Motor neuron (in vitro differentiated cells): ENCODE measurements around the gene HPSE2. TPM values are rescaled to one million over a fixed set of nuclear protein-coding genes. Genes with fewer than 3 reads are reported as not detected.
A peak's percentile ranks its signal among the peaks of the same experiment; 100 is the strongest.

Source experiments
- ATAC-seq, 8 experiments: fragments of 200-7000 bp; cut with Tn5 transposase; replicated peaks in 6 of 8; 2 replicates each; pipeline ENCODE4 v1.8.0; 2021; ENCODE audit warnings: mild to moderate bottlenecking in 8 of 8, moderate library complexity in 8 of 8
- H3K27ac ChIP-seq, 2 donors: fragments of 250-450 bp; sonication (Bioruptor Pico); 2 replicates each; pipeline ENCODE4 v1.9.0; 2021; ENCODE audit warnings: antibody characterized with exemption in 2 of 2, mild to moderate bottlenecking in 2 of 2, moderate library complexity in 1 of 2
- H3K4me1 ChIP-seq, 2 donors: fragments of 250-450 bp; sonication (Bioruptor Pico); replicated peaks in 1 of 2; 2 replicates each; pipeline ENCODE4 v1.6.1; 2021; ENCODE audit warnings: antibody characterized with exemption in 2 of 2, mild to moderate bottlenecking in 2 of 2, moderate library complexity in 1 of 2
- H3K4me3 ChIP-seq, 5 donors: fragments of 250-450 bp; sonication (Bioruptor Pico); 2 replicates each; pipeline ENCODE4 v1.9.0; 2021; ENCODE audit warnings: antibody characterized with exemption in 5 of 5, mild to moderate bottlenecking in 5 of 5, moderate library complexity in 4 of 5
- WGBS, 10 experiments: fragments of 450-650 bp; shearing (Covaris generic); methylation state at CpG; one replicate each; pipeline ENCODE4 v1.0.0; 2022; 5-methylcytosine and 5-hydroxymethylcytosine counted together
- in situ Hi-C, 9 experiments: fragments of 400-800 bp; cut with MboI; loops; one replicate each; pipeline ENCODE4 v1.15.0; 2021; ENCODE audit warnings: low sequenced_read_pairs in 9 of 9, low pct_unique_long_range_greater_than_20kb in 2 of 9; ENCODE audit not compliant: unreplicated experiment in 9 of 9
- total RNA-seq, 8 experiments: library from RNA; unstranded; fragments of 300-600 nt; gene quantifications; 2 replicates each; pipeline versions ENCODE4 v1.2.3 to v1.2.4, GENCODE V29; 2022

The HPSE2 gene
- total RNA-seq, 8 experiments from 2014 or later = 0.05 to 0.62 (median 0.13) TPM; not detected in 1

DNA sequence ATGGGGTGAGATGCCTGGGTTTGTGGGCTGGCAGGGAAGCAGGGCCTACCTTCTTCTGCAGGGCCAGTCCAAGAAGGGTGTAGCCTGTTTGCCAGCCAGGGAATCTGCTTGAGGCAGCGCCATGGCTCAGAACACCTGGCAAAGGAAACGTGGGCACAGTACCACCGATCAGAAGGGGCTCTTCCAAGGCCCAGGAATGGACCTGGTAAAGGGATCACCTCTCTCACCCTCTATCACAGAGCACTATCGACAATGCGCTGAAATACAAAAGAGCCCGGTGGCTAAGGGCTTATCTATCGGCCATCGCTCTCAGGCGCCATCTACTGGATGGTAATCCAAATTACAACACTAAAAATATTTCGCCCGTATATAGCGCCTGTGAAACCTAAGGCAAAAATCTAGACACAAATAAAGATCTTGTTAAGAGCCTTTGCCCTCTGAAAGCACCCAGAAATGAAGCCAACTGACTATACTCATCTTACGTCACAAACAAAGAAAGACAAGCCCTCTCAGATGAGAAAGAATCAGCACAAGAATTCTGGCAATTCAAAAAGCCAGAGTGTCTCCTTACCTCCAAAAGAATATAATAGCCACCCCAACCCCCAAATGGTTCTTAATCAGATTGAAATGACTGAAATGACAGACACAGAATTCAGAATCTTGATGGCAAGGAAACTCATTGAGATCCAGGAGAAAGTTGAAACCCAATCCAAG is 571.2 kb downstream of the HPSE2 start:
- H3K4me3 ChIP-seq = no peak overlapping the region
- in situ Hi-C loops = loop anchor here in 1 of 9 experiments (25.0 kb wide), 1 partner anchor 177 kb away; no protein-coding TSS in a partner anchor
- peak in 2 of 8 experiments; percentile 50 to 68 for ATAC-seq
- WGBS, 10 experiments = 7 to 70% (median 27%) methylated on average over 1 to 10 of the region's 13 CpGs; no CpG with 5 or more reads in 1 of the 10 experiments
- no peak overlapping the region for H3K27ac ChIP-seq
- H3K4me1 ChIP-seq = no peaks in the 10 kb centered on the region

- Histone ChIP-seq H3K4me1 (no peaks in the 10 kb centered on the region), H3K4me3 (no peak overlapping the region), H3K27ac (no peak overlapping the region)
- ATAC-seq = peak in 2 of 8 experiments; percentile 44 to 45
- in situ Hi-C loops = loop anchor here in 1 of 9 experiments (25.0 kb wide), 1 partner anchor 173 kb away; no protein-coding TSS in a partner anchor
Measured at GRCh38 chr10:98659951-98660350, 575.7 kb downstream of the HPSE2 start.

DNA sequence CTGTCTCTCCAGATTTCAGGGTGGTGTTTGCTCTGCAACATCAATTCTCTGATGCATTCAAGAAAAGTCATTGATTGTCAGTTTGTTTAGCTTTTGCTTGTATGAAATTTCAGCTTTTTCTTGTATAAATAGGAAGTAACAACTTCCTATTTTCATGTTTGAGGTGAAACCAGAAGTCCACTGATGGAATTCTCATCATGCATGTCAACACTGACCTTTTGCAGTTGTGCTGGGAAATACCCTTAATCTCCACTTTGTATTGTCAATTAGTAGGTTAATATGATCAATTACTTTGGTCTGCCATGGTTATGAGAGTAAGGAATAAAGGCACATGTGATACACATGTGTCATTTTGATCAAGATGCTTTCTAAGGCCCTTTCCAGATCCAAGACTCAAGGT is 580.2 kb downstream of the HPSE2 start:
- H3K27ac ChIP-seq = no peak overlapping the region
- H3K4me3 ChIP-seq = no peak overlapping the region
- in situ Hi-C loops = loop anchor here in 1 of 9 experiments (25.0 kb wide), 1 partner anchor 168 kb away; no protein-coding TSS in a partner anchor
- no peaks in the 10 kb centered on the region for H3K4me1 ChIP-seq
- no peak for ATAC-seq

DNA sequence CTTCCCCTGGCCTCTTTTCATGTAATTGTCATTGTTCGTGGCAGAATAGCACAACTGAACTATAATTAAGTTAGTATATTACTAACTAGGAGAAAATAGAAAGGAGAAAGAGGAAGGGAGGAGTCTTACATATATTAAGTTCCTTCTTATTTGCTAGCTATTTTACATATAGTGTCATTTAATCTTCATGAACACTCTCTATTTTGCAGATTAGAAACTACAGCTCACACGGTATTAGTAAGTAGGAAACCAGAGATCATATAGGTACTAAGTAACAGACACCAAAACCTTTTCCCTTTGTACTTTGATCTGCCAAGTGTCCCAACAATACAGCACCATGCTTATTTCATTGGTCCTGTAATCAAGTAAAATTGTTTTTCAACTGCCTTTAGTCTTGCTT is 586.5 kb downstream of the HPSE2 start:
- WGBS, 10 experiments = 0 to 100% (median 70%) methylated on average over 1 to 2 of the region's 2 CpGs
- Histone ChIP-seq H3K27ac (no peak overlapping the region), H3K4me1 (no peaks in the 10 kb centered on the region), H3K4me3 (no peak overlapping the region)
- no peak for ATAC-seq
- in situ Hi-C loops = no loop called here

DNA sequence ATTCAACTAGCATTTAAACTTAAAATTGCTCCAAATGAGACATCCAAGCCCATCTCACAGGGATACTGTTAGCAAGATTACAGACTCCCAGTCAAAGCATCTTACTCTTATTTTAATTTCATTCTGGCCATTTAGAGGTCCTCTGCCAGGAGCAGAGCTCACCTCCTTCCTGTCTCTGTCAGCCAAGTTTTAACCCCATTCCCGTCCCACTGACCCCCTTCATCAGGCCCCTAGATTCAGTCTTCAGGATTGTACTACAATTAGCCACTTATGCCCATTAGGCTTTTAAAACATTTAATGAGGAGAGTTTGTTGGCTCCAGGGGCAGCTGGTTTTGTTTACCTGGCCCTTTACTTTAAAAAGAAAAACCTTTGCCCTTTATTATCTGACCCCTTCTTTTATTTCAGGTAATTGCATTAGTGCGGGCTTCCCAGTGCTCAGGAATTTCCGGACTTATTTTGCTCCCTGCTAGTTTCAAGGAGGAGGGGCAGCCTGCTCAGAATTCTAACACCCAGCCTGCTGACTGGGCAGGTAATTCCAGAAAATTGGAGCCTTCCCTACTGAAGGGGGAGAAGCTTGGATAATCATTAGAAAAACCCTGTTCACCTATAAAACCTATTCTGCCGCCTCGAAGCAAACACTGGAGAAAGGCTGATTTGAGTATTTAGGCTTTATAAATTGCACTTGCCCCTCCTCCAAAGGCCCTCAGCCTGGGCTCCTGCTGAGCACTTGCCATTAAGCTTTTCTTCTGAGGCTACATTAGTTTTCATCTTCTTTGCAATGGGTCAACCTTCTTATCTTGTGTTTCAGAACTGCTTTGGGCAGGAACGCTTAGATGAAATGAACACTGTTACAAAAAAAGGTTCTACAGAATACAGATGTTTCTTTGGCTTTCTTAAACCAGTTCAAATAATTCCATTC is 588.4 kb downstream of the HPSE2 start:
- in situ Hi-C loops = no loop called here
- no peak overlapping the region for H3K4me3 ChIP-seq
- no peaks in the 10 kb centered on the region for H3K4me1 ChIP-seq
- 7 to 78% (median 18%) methylated on average over 2 to 6 of the region's 6 CpGs; no CpG with 5 or more reads in 1 of the 10 experiments for WGBS, 10 experiments
- ATAC-seq = no peak
- H3K27ac ChIP-seq = no peak overlapping the region

DNA sequence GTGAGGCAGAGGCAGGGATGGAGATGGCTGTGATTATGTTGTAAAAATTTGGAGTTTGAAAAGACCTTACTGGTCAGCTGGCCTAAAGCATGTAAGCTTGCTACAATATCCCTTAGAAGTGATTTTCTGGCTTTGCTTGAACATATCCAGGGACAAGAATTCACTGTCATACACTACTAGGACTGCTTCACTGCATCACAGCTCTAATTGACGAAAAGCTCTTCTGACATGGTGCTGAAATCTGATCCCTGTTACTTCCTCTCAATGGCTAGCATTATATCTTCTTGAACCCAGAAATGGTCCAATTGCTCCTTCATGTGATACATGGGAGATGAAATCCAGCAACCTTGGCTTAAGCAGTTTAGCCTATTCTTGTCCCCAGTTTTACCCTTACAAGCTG is 591.2 kb downstream of the HPSE2 start:
- Histone ChIP-seq H3K4me1 (no peaks in the 10 kb centered on the region), H3K4me3 (no peak overlapping the region), H3K27ac (no peak overlapping the region)
- in situ Hi-C loops = no loop called here
- WGBS, 10 experiments = 43 to 100% (median 78%) methylated on average over 1 of the region's 1 CpG; no CpG with 5 or more reads in 2 of the 10 experiments
- ATAC-seq = no peak

GRCh38 chr10:98642281-98642680 is 593.4 kb downstream of the HPSE2 start:
- in situ Hi-C loops = no loop called here
- Histone ChIP-seq H3K27ac (no peak overlapping the region), H3K4me3 (no peak overlapping the region), H3K4me1 (no peaks in the 10 kb centered on the region)
- 14 to 100% (median 70%) methylated on average over 1 to 2 of the region's 2 CpGs; no CpG with 5 or more reads in 1 of the 10 experiments for WGBS, 10 experiments
- no peak for ATAC-seq

DNA sequence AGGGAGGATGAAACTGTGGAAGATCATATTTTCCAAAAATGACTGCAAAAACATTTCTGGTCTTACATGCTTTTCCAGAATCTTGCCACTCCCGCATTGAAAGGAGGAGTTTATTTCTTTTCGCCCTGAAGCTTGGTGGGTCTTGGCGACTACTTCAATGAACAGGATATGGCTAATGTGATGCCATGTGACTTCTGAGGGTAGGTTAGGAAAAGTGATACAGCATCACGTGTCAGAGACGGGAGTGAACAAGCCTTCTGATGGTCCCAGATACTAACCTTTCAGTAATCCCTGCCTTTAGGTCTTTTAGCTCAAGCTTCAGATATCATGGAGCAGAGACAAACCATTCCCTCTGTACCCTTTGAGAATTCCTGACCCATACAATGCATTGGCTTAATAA is 596.7 kb downstream of the HPSE2 start:
- H3K4me1 ChIP-seq = no peaks in the 10 kb centered on the region
- WGBS, 10 experiments = 46 to 93% (median 78%) methylated on average over 2 to 5 of the region's 5 CpGs; no CpG with 5 or more reads in 2 of the 10 experiments
- H3K27ac ChIP-seq = no peak overlapping the region
- no peak overlapping the region for H3K4me3 ChIP-seq
- ATAC-seq = no peak
- in situ Hi-C loops = no loop called here

DNA sequence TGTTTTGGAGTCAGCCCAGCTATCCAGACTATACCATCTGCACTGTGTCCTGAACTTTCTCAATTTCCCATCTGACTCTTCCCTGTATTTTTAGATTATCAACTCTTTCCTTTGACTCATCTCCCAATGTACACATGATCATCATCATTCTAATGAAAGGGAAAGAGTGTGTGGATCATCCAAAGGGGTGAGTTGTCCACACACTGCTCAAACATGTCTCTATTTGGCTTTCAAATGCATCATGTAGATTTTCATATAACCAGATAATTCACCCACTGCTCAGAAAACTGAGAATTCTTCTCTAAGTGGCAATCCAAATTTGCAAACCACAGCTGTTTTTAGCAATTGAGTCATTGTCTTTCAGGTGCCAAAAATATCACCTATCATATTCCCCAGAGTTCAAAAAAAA is 598.7 kb downstream of the HPSE2 start:
- no peak overlapping the region for H3K4me3 ChIP-seq
- H3K4me1 ChIP-seq = no peaks in the 10 kb centered on the region
- ATAC-seq = peak in 2 of 8 experiments; percentile 23 to 75
- H3K27ac ChIP-seq = no peak overlapping the region
- in situ Hi-C loops = no loop called here

DNA sequence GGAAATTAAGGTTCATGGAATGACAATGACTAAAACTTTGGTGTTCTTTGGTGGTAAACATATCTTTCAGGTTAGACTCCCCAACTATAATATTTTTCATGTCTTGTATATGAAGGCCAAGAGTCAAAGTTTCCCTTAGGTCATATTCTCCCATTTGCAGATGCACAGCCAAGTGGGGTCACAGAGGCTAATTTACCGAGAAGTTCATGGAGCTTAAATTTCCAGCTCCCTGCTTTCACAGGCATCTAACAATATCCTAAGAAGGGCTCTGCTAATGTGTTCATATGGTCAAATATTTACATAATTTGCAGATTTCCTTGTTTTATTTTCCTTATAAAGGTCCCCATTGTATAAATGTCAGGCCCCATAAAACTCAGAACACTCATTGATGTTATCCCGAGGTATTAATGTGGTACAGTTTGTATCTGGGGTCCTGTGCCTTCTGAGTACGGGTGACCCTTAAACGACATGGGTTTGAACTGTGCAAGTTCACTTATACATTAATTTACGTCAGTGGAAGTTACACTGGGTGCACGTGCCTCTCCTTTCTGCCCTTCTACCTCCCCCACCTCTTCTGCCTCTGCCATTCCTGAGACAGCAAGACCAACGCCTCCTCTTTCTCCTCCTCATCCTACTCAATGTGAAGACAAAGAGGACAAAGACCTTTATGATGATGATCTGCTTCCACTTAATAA is 603.0 kb downstream of the HPSE2 start:
- WGBS, 10 experiments = 29 to 100% (median 57%) methylated on average over 1 to 6 of the region's 7 CpGs
- H3K4me1 ChIP-seq = no peaks in the 10 kb centered on the region
- no peak overlapping the region for H3K27ac ChIP-seq
- in situ Hi-C loops = no loop called here
- ATAC-seq = no peak
- H3K4me3 ChIP-seq = no peak overlapping the region

- no peak for ATAC-seq
- in situ Hi-C loops = no loop called here
- 60 to 100% (median 80%) methylated on average over 1 of the region's 1 CpG; no CpG with 5 or more reads in 3 of the 10 experiments for WGBS, 10 experiments
Measured at GRCh38 chr10:98628206-98628605, 607.4 kb downstream of the HPSE2 start.

DNA sequence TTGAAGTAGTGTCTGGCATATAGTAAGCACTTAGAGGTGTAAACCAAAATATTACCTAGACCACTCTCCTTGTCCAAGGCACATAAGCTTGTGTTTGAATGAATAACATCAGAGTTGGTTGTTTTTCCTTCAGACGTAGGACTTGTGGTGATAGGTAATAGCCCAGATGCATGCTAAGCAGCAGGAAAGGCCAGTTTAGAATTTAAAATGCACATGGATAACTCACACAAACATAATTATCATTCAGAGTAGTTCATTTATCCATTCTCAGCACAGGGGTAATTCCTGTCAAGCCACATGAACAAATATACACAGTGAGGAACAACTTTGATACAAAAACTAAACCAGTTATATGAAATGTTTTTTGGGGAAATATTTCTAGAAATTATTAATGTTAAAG is 607.9 kb downstream of the HPSE2 start:
- H3K4me1 ChIP-seq = no peaks in the 10 kb centered on the region
- no peak overlapping the region for H3K27ac ChIP-seq
- peak in 3 of 8 experiments; percentile 54 to 84 (median 69) for ATAC-seq
- in situ Hi-C loops = no loop called here
- H3K4me3 ChIP-seq = no peak overlapping the region
- WGBS, 10 experiments = no CpG with 5 or more reads among the region's 1 CpG

More at GRCh38 chr10:98628206-98628605, 607.4 kb downstream of the HPSE2 start:
- H3K4me1 ChIP-seq = no peaks in the 10 kb centered on the region
- no peak overlapping the region for H3K4me3 ChIP-seq
- H3K27ac ChIP-seq = no peak overlapping the region

DNA sequence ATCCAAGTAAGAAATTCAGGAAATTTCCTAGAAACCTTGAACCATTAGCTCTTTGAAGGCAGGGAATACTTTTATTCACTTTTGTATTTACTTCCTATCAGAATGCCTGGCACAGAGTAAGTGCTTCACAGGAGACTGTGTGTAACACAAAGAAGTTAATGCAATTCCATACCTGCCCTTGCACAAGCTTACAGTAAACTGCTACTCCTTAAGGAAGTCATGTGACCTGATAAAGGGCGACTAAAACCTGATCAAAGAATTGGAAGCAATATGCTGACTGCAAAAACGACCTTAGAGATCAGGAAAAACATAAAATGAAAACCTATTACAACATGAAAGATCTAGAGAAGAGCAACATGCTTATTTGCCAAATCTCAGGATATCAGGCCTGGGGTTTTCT is 610.7 kb downstream of the HPSE2 start:
- Histone ChIP-seq H3K4me1 (no peaks in the 10 kb centered on the region), H3K27ac (no peak overlapping the region), H3K4me3 (no peak overlapping the region)
- ATAC-seq = no peak
- 0 to 72% (median 35%) methylated on average over 2 of the region's 2 CpGs; no CpG with 5 or more reads in 2 of the 10 experiments for WGBS, 10 experiments
- in situ Hi-C loops = no loop called here
